GM19240 (cell line): ENCODE results near the gene KRTAP5-8.
A peak's percentile ranks its signal among the peaks of the same experiment; 100 is the strongest.
"Not testable (repeated sequence)": the region's sequence is repeated elsewhere in the genome, so short reads cannot be mapped to it uniquely, and the experiment has no call there.

Source experiments
- DNase-seq: peaks from one replicate; pipeline ENCODE4 v3.0.0; 2011; ENCODE audit warnings: low spot score; ENCODE audit not compliant: insufficient read length

KRTAP5-8 gene

GRCh38 chr11:71571101-71571850, 33.5 kb downstream of the KRTAP5-8 start:
- DNase-seq: not testable (repeated sequence)

GRCh38 chr11:71572811-71573210, 35.0 kb downstream of the KRTAP5-8 start:
- DNase-seq: no peak

DNA sequence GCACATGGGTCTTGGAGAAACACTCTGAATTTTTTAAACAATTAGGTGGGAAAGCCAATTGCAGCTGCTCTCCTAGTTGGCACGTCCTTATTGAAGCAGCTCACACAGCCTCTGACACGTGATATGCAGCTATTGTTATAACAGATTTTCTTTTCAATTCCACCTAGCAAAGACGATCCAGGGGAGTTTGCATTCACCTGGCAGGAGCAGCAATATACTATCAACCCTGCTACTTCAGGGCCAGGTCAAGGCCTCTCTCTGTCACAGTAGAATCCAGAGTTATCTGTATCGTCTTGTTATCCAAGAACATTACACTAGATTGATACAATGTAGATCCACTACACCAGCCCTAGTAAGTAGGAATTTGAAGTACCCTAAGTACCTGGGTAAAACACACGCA, 36.6 kb downstream of the KRTAP5-8 start:
- no peak for DNase-seq

DNA sequence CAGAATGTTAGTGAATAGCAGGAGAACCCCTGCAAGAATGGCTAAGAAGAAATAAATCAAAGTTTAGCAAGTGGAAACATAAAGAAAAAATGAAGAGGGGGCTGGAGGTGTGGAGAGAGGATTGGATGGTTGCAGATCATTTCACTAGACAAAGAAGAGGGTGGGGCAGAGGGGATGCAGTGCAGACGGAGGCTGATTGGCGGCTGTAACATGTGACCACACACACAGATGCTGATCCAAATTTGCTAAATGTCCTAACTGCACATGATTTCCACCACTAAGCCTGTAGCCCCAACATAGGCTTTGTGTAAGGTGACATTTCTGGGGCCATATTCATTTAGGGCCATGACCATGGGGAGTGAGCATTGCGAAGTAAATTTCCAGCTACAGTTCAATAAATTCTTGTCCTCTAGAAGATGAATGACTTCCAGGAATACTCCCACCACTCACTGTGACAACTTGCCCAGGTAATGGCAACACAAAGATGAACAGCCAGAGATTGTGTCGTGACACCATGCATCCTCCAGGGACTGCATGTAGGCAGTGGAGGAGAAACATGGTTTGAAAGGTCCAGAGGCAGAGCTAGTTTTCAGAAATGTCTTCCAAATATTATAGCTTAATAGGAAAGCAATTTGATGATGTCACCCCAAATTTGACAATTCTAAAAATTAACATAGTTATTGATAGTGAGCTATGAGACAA, 38.0 kb downstream of the KRTAP5-8 start:
- no peak for DNase-seq

GRCh38 chr11:71576688-71577465, 39.1 kb downstream of the KRTAP5-8 start:
- DNase-seq: not testable (repeated sequence)

DNA sequence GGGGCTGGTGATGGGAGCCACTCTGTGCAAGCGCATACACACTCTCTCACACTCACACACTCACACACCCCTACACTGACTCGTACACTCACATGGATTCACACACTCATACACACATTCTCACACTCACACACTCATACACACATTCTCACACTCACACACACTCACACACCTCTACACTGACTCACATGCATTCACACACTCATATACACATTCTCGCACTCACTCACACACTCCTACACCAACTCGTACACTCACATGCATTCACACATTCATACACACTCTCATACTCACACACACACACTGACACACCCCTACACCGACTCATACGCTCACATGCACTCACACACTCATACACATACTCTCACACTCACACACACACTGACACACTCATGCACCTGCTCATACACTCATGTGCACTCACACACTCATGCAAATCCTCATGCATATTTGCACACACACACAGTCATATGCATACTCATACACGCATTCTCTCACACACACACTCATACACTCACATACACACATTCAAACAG, 39.7 kb downstream of the KRTAP5-8 start:
- no peak for DNase-seq

- DNase-seq: not testable (repeated sequence)
Observed at GRCh38 chr11:71579513-71579912, 41.7 kb downstream of the KRTAP5-8 start.

GRCh38 chr11:71580057-71581003, 42.5 kb downstream of the KRTAP5-8 start:
- DNase-seq: peak; percentile 34

DNA sequence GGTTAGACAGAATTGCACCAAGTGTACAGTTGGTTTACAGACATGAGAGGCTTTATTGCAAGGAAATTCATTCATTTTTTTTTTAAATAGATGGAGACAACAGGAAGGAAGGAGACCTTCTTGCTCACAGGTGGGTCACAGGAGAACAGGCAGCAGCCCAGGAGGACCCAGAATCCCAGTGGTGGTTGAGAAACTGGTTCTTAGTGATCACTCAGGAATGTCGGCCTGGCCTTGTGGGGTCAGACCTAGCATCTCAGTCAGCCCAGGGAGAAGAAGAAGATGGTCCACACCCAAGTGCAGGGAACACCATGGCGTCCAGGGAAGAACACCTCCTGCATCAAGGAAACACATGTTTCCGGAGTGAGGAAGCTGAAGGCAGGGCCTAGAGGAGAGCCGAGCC, 44.0 kb downstream of the KRTAP5-8 start:
- DNase-seq: no peak

DNA sequence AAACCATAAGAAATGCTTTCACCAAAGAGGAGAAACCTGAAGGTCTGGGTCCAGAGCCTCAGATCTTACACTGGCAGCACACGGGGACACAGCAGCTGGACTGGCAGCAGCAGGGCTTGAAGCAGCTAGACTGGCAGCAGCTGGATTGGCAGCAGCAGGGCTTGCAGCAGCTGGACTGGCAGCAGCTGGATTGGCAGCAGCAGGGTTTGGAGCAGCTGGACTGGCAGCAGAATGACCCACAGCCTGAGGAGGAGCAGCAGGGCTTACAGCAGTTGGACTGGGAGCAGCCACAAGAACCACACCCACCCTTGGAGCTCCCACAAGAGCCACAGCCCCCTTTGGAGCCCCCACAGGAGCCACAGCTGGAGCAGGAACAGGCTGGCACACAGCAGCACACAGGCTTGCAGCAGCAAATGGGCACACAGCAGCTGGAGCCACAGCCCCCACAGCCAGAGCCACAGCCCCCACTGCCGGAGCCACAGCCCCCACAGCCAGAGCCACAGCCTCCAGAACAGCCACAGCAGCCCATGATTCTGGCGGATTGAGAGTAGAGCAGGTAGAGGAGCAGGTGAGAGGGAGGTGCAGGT, 44.6 kb downstream of the KRTAP5-8 start, which contains the start of gene KRTAP5-11:
KRTAP5-11 (minus strand) TSS at position 567 of the 587 bp plus-strand sequence; CDS start at position 529, 38 bp downstream.
- no peak for DNase-seq

- DNase-seq: not testable (repeated sequence)
Observed at GRCh38 chr11:71582969-71583368, 45.1 kb downstream of the KRTAP5-8 start.

- not testable (repeated sequence) for DNase-seq
Observed at GRCh38 chr11:71585673-71586072, 47.8 kb downstream of the KRTAP5-8 start.

DNA sequence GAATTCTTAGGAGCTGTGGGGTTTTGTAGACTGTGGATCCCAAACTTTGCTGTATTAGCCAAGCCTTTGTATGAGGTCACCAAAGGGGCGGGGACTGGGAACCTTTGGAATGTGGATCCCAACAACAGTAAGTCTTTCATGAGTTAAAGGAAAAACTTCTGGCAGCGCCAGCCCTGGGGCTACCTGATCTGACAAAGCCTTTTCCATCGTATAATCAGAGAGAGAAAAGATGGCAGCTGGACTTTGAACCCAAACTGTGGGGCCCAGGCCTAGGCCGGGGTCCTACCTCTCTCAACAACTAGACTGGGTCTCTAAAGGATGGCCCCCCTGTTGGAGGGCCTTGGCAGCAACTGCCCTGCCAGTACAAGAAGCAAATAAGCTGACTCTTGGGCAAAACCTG, 50.5 kb downstream of the KRTAP5-8 start:
- DNase-seq: not testable (repeated sequence)
